ENCODE measurements around the gene PARP12. TPM values are rescaled to one million over a fixed set of nuclear protein-coding genes. Genes with fewer than 3 reads are reported as not detected.

The PARP12 gene
- total and polyA plus RNA-seq, 7 experiments from 2014 or later = 26.2 to 145 (median 72.9) TPM

- no peak overlapping the region for H3K4me3 Mint-ChIP-seq
- ChIA-PET POLR2A (no interaction called here), CTCF (no interaction called here)
- H3K27me3 Mint-ChIP-seq = peaks cover 0 to 22% (median 0%) of the 10 kb centered on the region in 5 donors
- Histone ChIP-seq H3K4me3 (ENCODE audit: low read length) (no peak overlapping the region), H3K27me3 (ENCODE audit: control insufficient read depth in 2 of 2, insufficient read depth in 2 of 2, low read length in 2 of 2) (no peaks in the 10 kb centered on the region), H3K4me1 (ENCODE audit: control insufficient read depth in 2 of 2, insufficient read depth in 2 of 2, low read length in 2 of 2) (peaks cover 9 to 10% of the 10 kb centered on the region in 2 donors), H3K36me3 (ENCODE audit: control insufficient read depth in 2 of 3, insufficient read depth in 3 of 3, low read length in 3 of 3) (no peaks in the 10 kb centered on the region), H3K9me3 (ENCODE audit: control insufficient read depth in 2 of 3, low read length in 3 of 3) (no peaks in the 10 kb centered on the region), H3K27ac (ENCODE audit: low read depth, low read length) (no peak overlapping the region)
- peaks cover 8 to 19% (median 17%) of the 10 kb centered on the region in 7 donors for H3K4me1 Mint-ChIP-seq
- no peak for DNase-seq
- H3K36me3 Mint-ChIP-seq = no peaks in the 10 kb centered on the region
- H3K9me3 Mint-ChIP-seq = peaks cover 0 to 2% (median 0%) of the 10 kb centered on the region in 11 donors
- intact Hi-C loops (cut with micrococcal nuclease) = loop anchor here in 1 of 2 donors (5.0 kb wide), 2 partner anchors 66 to 336 kb away; no protein-coding TSS in a partner anchor
- no peak overlapping the region for H3K27ac Mint-ChIP-seq
- no peak for ATAC-seq
These were observed 79.5 kb downstream of the PARP12 start for GRCh38 chr7:139982927-139983920.

GRCh38 chr7:139981511-139981895 lies 81.2 kb downstream of the PARP12 start:
- Mint-ChIP-seq H3K4me1 (peaks cover 8 to 23% (median 18%) of the 10 kb centered on the region in 7 donors), H3K4me3 (peak overlapping the region in 9 of 10 donors; percentile 0 to 79 (median 55)), H3K27ac (peak overlapping the region in 5 of 9 donors; percentile 46 to 89 (median 73)), H3K36me3 (no peaks in the 10 kb centered on the region), H3K9me3 (peaks cover 0 to 3% (median 0%) of the 10 kb centered on the region in 11 donors), H3K27me3 (peaks cover 0 to 22% (median 0%) of the 10 kb centered on the region in 5 donors)
- intact Hi-C loops (cut with micrococcal nuclease) = loop anchor here in 1 of 2 donors (2.0 to 5.0 kb wide), 3 partner anchors 64 to 334 kb away; partner anchors contain the start of gene HIPK2
- no peaks in the 10 kb centered on the region for H3K27me3 ChIP-seq (ENCODE audit: control insufficient read depth in 2 of 2, insufficient read depth in 2 of 2, low read length in 2 of 2)
- no peak for DNase-seq
- no peaks in the 10 kb centered on the region for H3K36me3 ChIP-seq (ENCODE audit: control insufficient read depth in 2 of 3, insufficient read depth in 3 of 3, low read length in 3 of 3)
- ATAC-seq = no peak
- POLR2A ChIA-PET = no interaction called here
- CTCF ChIA-PET = no interaction called here
- peak overlapping the region; percentile 13 for H3K4me3 ChIP-seq (ENCODE audit: low read length)
- H3K4me1 ChIP-seq (ENCODE audit: control insufficient read depth in 2 of 2, insufficient read depth in 2 of 2, low read length in 2 of 2) = peaks cover 9 to 10% of the 10 kb centered on the region in 2 donors
- no peaks in the 10 kb centered on the region for H3K9me3 ChIP-seq (ENCODE audit: control insufficient read depth in 2 of 3, low read length in 3 of 3)
- no peak overlapping the region for H3K27ac ChIP-seq (ENCODE audit: low read depth, low read length)

GRCh38 chr7:139976838-139977656 lies 85.7 kb downstream of the PARP12 start:
- H3K4me3 Mint-ChIP-seq = no peak overlapping the region
- H3K4me1 ChIP-seq (ENCODE audit: control insufficient read depth in 2 of 2, insufficient read depth in 2 of 2, low read length in 2 of 2) = peaks cover 9 to 10% of the 10 kb centered on the region in 2 donors
- POLR2A ChIA-PET = no interaction called here
- H3K27ac Mint-ChIP-seq = no peak overlapping the region
- CTCF ChIA-PET = no interaction called here
- H3K36me3 Mint-ChIP-seq = no peaks in the 10 kb centered on the region
- peaks cover 0 to 20% (median 0%) of the 10 kb centered on the region in 5 donors for H3K27me3 Mint-ChIP-seq
- no peak overlapping the region for H3K4me3 ChIP-seq (ENCODE audit: low read length)
- intact Hi-C loops (cut with micrococcal nuclease) = no loop called here
- no peaks in the 10 kb centered on the region for H3K9me3 ChIP-seq (ENCODE audit: control insufficient read depth in 2 of 3, low read length in 3 of 3)
- no peaks in the 10 kb centered on the region for H3K36me3 ChIP-seq (ENCODE audit: control insufficient read depth in 2 of 3, insufficient read depth in 3 of 3, low read length in 3 of 3)
- H3K27ac ChIP-seq (ENCODE audit: low read depth, low read length) = no peak overlapping the region
- H3K27me3 ChIP-seq (ENCODE audit: control insufficient read depth in 2 of 2, insufficient read depth in 2 of 2, low read length in 2 of 2) = no peaks in the 10 kb centered on the region
- ATAC-seq (no peak), DNase-seq (no peak)
- peaks cover 8 to 23% (median 18%) of the 10 kb centered on the region in 7 donors for H3K4me1 Mint-ChIP-seq
- H3K9me3 Mint-ChIP-seq = peaks cover 0 to 3% (median 0%) of the 10 kb centered on the region in 11 donors

GRCh38 chr7:139976055-139976837 lies 86.5 kb downstream of the PARP12 start:
- H3K4me1 ChIP-seq (ENCODE audit: control insufficient read depth in 2 of 2, insufficient read depth in 2 of 2, low read length in 2 of 2) = peaks cover 8 to 9% of the 10 kb centered on the region in 2 donors
- CTCF ChIA-PET = no interaction called here
- H3K9me3 ChIP-seq (ENCODE audit: control insufficient read depth in 2 of 3, low read length in 3 of 3) = no peaks in the 10 kb centered on the region
- no peak overlapping the region for H3K27ac ChIP-seq (ENCODE audit: low read depth, low read length)
- H3K36me3 ChIP-seq (ENCODE audit: control insufficient read depth in 2 of 3, insufficient read depth in 3 of 3, low read length in 3 of 3) = no peaks in the 10 kb centered on the region
- Mint-ChIP-seq H3K9me3 (peaks cover 0 to 3% (median 0%) of the 10 kb centered on the region in 11 donors), H3K4me3 (no peak overlapping the region), H3K27ac (no peak overlapping the region), H3K36me3 (no peaks in the 10 kb centered on the region), H3K27me3 (peaks cover 0 to 23% (median 0%) of the 10 kb centered on the region in 5 donors), H3K4me1 (peaks cover 8 to 18% (median 14%) of the 10 kb centered on the region in 7 donors)
- ATAC-seq (no peak), DNase-seq (no peak)
- H3K27me3 ChIP-seq (ENCODE audit: control insufficient read depth in 2 of 2, insufficient read depth in 2 of 2, low read length in 2 of 2) = no peaks in the 10 kb centered on the region
- no peak overlapping the region for H3K4me3 ChIP-seq (ENCODE audit: low read length)
- POLR2A ChIA-PET = interaction anchor here (0.5 kb wide), 1 partner anchor 92 kb away, joined by 3 read pairs; no protein-coding TSS in a partner anchor
- intact Hi-C loops (cut with micrococcal nuclease) = no loop called here

- H3K4me1 Mint-ChIP-seq = peaks cover 0 to 5% (median 2%) of the 10 kb centered on the region in 7 donors
- no peak for DNase-seq
- peaks cover 0 to 27% (median 0%) of the 10 kb centered on the region in 5 donors for H3K27me3 Mint-ChIP-seq
- Histone ChIP-seq H3K36me3 (ENCODE audit: control insufficient read depth in 2 of 3, insufficient read depth in 3 of 3, low read length in 3 of 3) (no peaks in the 10 kb centered on the region), H3K27ac (ENCODE audit: low read depth, low read length) (no peak overlapping the region), H3K9me3 (ENCODE audit: control insufficient read depth in 2 of 3, low read length in 3 of 3) (no peaks in the 10 kb centered on the region), H3K4me3 (ENCODE audit: low read length) (no peak overlapping the region), H3K27me3 (ENCODE audit: control insufficient read depth in 2 of 2, insufficient read depth in 2 of 2, low read length in 2 of 2) (no peaks in the 10 kb centered on the region), H3K4me1 (ENCODE audit: control insufficient read depth in 2 of 2, insufficient read depth in 2 of 2, low read length in 2 of 2) (no peaks in the 10 kb centered on the region)
- no peaks in the 10 kb centered on the region for H3K36me3 Mint-ChIP-seq
- POLR2A ChIA-PET = no interaction called here
- no peak for ATAC-seq
- no peak overlapping the region for H3K4me3 Mint-ChIP-seq
- intact Hi-C loops (cut with micrococcal nuclease) = no loop called here
- CTCF ChIA-PET = no interaction called here
- H3K27ac Mint-ChIP-seq = no peak overlapping the region
- peaks cover 0 to 1% (median 0%) of the 10 kb centered on the region in 11 donors for H3K9me3 Mint-ChIP-seq
These were observed 88.5 kb downstream of the PARP12 start for GRCh38 chr7:139974179-139974811.

Measured in naive thymus-derived CD4-positive, alpha-beta T cell (primary cell).